Smooth muscle cell (in vitro differentiated cells): ENCODE data around the gene SLC39A11. TPM values are rescaled to one million over a fixed set of nuclear protein-coding genes. Genes with fewer than 3 reads are reported as not detected.
"Not testable (repeated sequence)": the region's sequence is repeated elsewhere in the genome, so short reads cannot be mapped to it uniquely, and the experiment has no call there.

Experiments
- DNase-seq: peaks from one replicate; lab custom pipeline; 2025; ENCODE audit not compliant: unreplicated experiment; lab: John Stamatoyannopoulos, UW
- H2AFZ ChIP-seq: fragments of 200-600 bp; sonication (generic); 2 replicates; pipeline ENCODE4 v1.6.0; 2016; ENCODE audit warnings: antibody characterized with exemption, low read depth, mild to moderate bottlenecking
- H3F3A ChIP-seq: fragments of 200-600 bp; sonication (generic); 2 replicates; pipeline ENCODE4 v1.6.0; 2017; ENCODE audit warnings: antibody characterized with exemption, low read depth
- H3K27ac ChIP-seq: fragments of 200-600 bp; sonication (generic); 2 replicates; pipeline ENCODE4 v1.5.1; 2016; ENCODE audit warnings: low read depth, mild to moderate bottlenecking
- H3K27me3 ChIP-seq: fragments of 200-600 bp; sonication (generic); 2 replicates; pipeline ENCODE4 v1.6.1; 2016; ENCODE audit warnings: low read depth, mild to moderate bottlenecking
- H3K36me3 ChIP-seq: fragments of 200-600 bp; sonication (generic); 2 replicates; pipeline ENCODE4 v1.5.1; 2016; ENCODE audit warnings: low read depth
- H3K4me1 ChIP-seq: fragments of 200-600 bp; sonication (generic); 2 replicates; pipeline ENCODE4 v1.5.1; 2016; ENCODE audit warnings: low read depth
- H3K4me2 ChIP-seq: fragments of 200-600 bp; sonication (generic); 2 replicates; pipeline ENCODE4 v1.6.0; 2016; ENCODE audit warnings: mild to moderate bottlenecking
- H3K4me3 ChIP-seq: fragments of 200-600 bp; sonication (generic); 2 replicates; pipeline ENCODE4 v1.5.1; 2016; ENCODE audit warnings: mild to moderate bottlenecking
- H3K79me2 ChIP-seq: fragments of 200-600 bp; sonication (generic); 2 replicates; pipeline ENCODE4 v1.6.0; 2016; ENCODE audit warnings: low read depth, mild to moderate bottlenecking
- H3K9ac ChIP-seq: fragments of 200-600 bp; sonication (generic); 2 replicates; pipeline ENCODE4 v1.6.0; 2016; ENCODE audit warnings: low read depth
- H3K9me3 ChIP-seq: fragments of 200-600 bp; sonication (generic); replicated peaks from 2 replicates; pipeline ENCODE4 v1.5.1; 2016; ENCODE audit warnings: low read depth
- H4K20me1 ChIP-seq: fragments of 200-600 bp; sonication (generic); 2 replicates; pipeline ENCODE4 v1.6.0; 2016; ENCODE audit warnings: low read depth
- CTCF ChIP-seq: fragments of 200-600 bp; sonication (generic); IDR thresholded peaks from 2 replicates; pipeline ENCODE4 v1.5.1; 2017; ENCODE audit warnings: borderline replicate concordance, mild to moderate bottlenecking, antibody characterized with exemption; ENCODE audit not compliant: insufficient read depth, poor library complexity, severe bottlenecking
- WGBS: methylation state at CpG from one replicate; pipeline ENCODE4 v1.1.7; 2016; ENCODE audit warnings: low lambda C conversion rate; 5-methylcytosine and 5-hydroxymethylcytosine counted together
- polyA plus RNA-seq: library from polyadenylated mRNA; unstranded; fragments of >200 nt; fragmentation: Nextera tagmentation; extraction: Ambion mirVana; gene quantifications from 2 replicates; pipeline ENCODE4 v1.2.1, GENCODE V29; 2016
- total RNA-seq: library from RNA; depleted of rRNA; stranded (reverse); fragments of >200 nt; gene quantifications from 2 replicates; pipeline ENCODE4 v1.2.3, GENCODE V29; 2014

The SLC39A11 gene
- total and polyA plus RNA-seq, 2 experiments from 2014 or later: 9.2 to 36.7 TPM

- DNase-seq: no peak
- H3K27ac ChIP-seq: peak overlapping the region; percentile 12
- H4K20me1 ChIP-seq: no peaks in the 10 kb centered on the region
- H3K79me2 ChIP-seq: no peaks in the 10 kb centered on the region
- H3K9ac ChIP-seq: no peak overlapping the region
- H3K9me3 ChIP-seq: no peaks in the 10 kb centered on the region
- no peaks in the 10 kb centered on the region for H3K36me3 ChIP-seq
- no peak for TF ChIP-seq CTCF
- WGBS: 60% methylated on average over 1 of the region's 1 CpG
- no peaks in the 10 kb centered on the region for H3K4me1 ChIP-seq
- no peaks in the 10 kb centered on the region for H3F3A ChIP-seq
- no peaks in the 10 kb centered on the region for H3K27me3 ChIP-seq
- H3K4me2 ChIP-seq: no peak overlapping the region
- H3K4me3 ChIP-seq: no peak overlapping the region
- H2AFZ ChIP-seq: no peak overlapping the region
Measured at GRCh38 chr17:72998343-72998742, 94.1 kb downstream of the SLC39A11 start.

- no peak for TF ChIP-seq CTCF
- Histone ChIP-seq H2AFZ (no peak overlapping the region), H3K36me3 (no peaks in the 10 kb centered on the region), H3K4me3 (no peak overlapping the region), H3K4me1 (no peaks in the 10 kb centered on the region), H3K9ac (no peak overlapping the region), H3K27ac (peak overlapping the region; percentile 40), H3K27me3 (no peaks in the 10 kb centered on the region), H3F3A (no peaks in the 10 kb centered on the region), H3K79me2 (no peaks in the 10 kb centered on the region), H3K4me2 (no peak overlapping the region), H4K20me1 (no peaks in the 10 kb centered on the region), H3K9me3 (no peaks in the 10 kb centered on the region)
- DNase-seq: no peak
- WGBS: 68% methylated on average over 6 of the region's 6 CpGs
Measured at GRCh38 chr17:72997559-72997958, 94.9 kb downstream of the SLC39A11 start.

GRCh38 chr17:72996791-72997190, 95.7 kb downstream of the SLC39A11 start:
- Histone ChIP-seq H3K36me3 (no peaks in the 10 kb centered on the region), H3K27me3 (no peaks in the 10 kb centered on the region), H3F3A (no peaks in the 10 kb centered on the region), H3K27ac (no peak overlapping the region), H3K4me1 (no peaks in the 10 kb centered on the region), H4K20me1 (no peaks in the 10 kb centered on the region), H3K9ac (no peak overlapping the region), H3K9me3 (no peaks in the 10 kb centered on the region), H3K79me2 (no peaks in the 10 kb centered on the region), H2AFZ (no peak overlapping the region), H3K4me3 (no peak overlapping the region), H3K4me2 (no peak overlapping the region)
- WGBS: 94% methylated on average over 4 of the region's 4 CpGs
- no peak for TF ChIP-seq CTCF
- no peak for DNase-seq

GRCh38 chr17:72995008-72995656, 97.4 kb downstream of the SLC39A11 start:
- Histone ChIP-seq H3K9ac (no peak overlapping the region), H3K27ac (no peak overlapping the region), H2AFZ (no peak overlapping the region), H3F3A (no peaks in the 10 kb centered on the region), H3K9me3 (no peaks in the 10 kb centered on the region), H3K79me2 (no peaks in the 10 kb centered on the region), H4K20me1 (no peaks in the 10 kb centered on the region), H3K36me3 (no peaks in the 10 kb centered on the region), H3K4me2 (no peak overlapping the region), H3K4me1 (no peaks in the 10 kb centered on the region), H3K4me3 (no peak overlapping the region), H3K27me3 (no peaks in the 10 kb centered on the region)
- WGBS: 100% methylated on average over 1 of the region's 1 CpG
- no peak for TF ChIP-seq CTCF
- no peak for DNase-seq

GRCh38 chr17:72992783-72993467, 99.6 kb downstream of the SLC39A11 start:
- H3K9ac ChIP-seq, H3K4me3 ChIP-seq, H3F3A ChIP-seq, H2AFZ ChIP-seq, H3K79me2 ChIP-seq, H3K27ac ChIP-seq, H3K36me3 ChIP-seq, H3K4me2 ChIP-seq, H3K9me3 ChIP-seq, H3K27me3 ChIP-seq, H3K4me1 ChIP-seq, H4K20me1 ChIP-seq, DNase-seq: not testable (repeated sequence)
- WGBS: 78% methylated on average over 6 of the region's 6 CpGs
